SH-SY5Y (cell line): ENCODE results near the gene ANTKMT.

Experiments
- GATA2 ChIP-seq: IDR thresholded peaks from 2 replicates; pipeline ENCODE4 v1.6.1; 2011; ENCODE audit warnings: mild to moderate bottlenecking, low read depth, low read length
- GATA3 ChIP-seq: IDR thresholded peaks from 2 replicates; pipeline ENCODE4 v1.6.1; 2011; ENCODE audit warnings: low read depth, mild to moderate bottlenecking, low read length, moderate library complexity

DNA sequence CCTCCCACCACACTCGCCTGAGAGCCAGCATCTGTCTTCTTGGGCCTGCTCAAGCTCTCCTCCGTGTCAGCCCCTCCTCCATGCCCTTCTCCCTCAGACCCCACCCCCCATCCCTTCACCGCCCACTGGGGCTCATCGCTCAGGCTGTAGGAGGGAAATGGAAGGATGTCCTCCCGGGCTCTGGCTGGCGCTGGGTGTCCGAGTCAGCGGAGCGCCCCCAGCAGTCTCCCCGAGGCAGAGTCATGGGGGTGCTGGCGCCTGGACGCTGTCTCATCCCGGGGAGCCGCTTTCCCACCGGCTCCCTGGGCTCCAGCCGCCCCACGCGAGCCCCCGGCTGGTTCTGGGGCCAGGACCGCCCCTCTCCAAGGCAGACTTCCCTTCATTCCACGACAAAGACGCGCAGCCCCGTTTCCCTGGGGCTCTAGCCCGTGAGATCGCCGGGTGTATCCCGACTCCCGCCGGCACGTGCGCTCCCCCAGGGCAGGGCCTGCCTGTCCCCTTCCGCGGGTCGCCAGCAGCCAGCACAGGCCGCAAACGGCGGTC, 428 bp upstream of the ANTKMT start:
- TF ChIP-seq GATA3 (no peak), GATA2 (no peak)
